ENCODE data around the gene HLA-DMA. TPM values are rescaled to one million over a fixed set of nuclear protein-coding genes. Genes with fewer than 3 reads are reported as not detected.

The HLA-DMA gene
- total and polyA plus RNA-seq, 2 of the 4 experiments (the other 2 are of a cell fraction) = 2.3 to 8.3 TPM

- intact Hi-C loops (cut with micrococcal nuclease) (no loop called here), dilution Hi-C loops (cut with HindIII; ENCODE audit: low sequenced_read_pairs, unreplicated experiment) (no loop called here), in situ Hi-C loops (cut with MboI; ENCODE audit: low sequenced_read_pairs) (no loop called here)
- Histone ChIP-seq H3K14ac (replicated peaks; ENCODE audit: low read depth, low read length) (no peak overlapping the region), H3K27me3 (ENCODE audit: control insufficient read depth, insufficient read depth, low read length) (no peaks in the 10 kb centered on the region), H4K20me1 (ENCODE audit: insufficient read depth, low read length) (no peaks in the 10 kb centered on the region), H3K4me3 (ENCODE audit: insufficient read depth, low read depth, low read length) (no peak overlapping the region), H4K5ac (ENCODE audit: low read depth, low read length) (no peak overlapping the region), H3K9me1 (ENCODE audit: insufficient read depth, low read length) (0 out of 2 replicates have a peak, but pooled peaks cover 3% of the 10 kb centered on the region), H2AFZ (replicated peaks; ENCODE audit: low read length, poor library complexity) (no peak overlapping the region), H4K8ac (ENCODE audit: low read depth in 2 of 2, low read length in 2 of 2) (no peak overlapping the region), H2BK120ac (ENCODE audit: low read depth, low read length) (no peak overlapping the region), H2BK15ac (ENCODE audit: low read depth, low read length) (no peak overlapping the region), H3K4ac (ENCODE audit: low read depth, low read length) (no peak overlapping the region), H2AK5ac (ENCODE audit: low read depth, low read length) (no peak overlapping the region), H3K56ac (ENCODE audit: extremely low read depth, insufficient read depth, low read length) (no peak overlapping the region), H3K18ac (ENCODE audit: low read depth, low read length) (no peak overlapping the region), H3K36me3 (ENCODE audit: control insufficient read depth, insufficient read depth, low read length) (peaks cover 5% of the 10 kb centered on the region), H3K9me3 (ENCODE audit: control insufficient read depth, insufficient read depth, low read length) (no peaks in the 10 kb centered on the region), H3K79me1 (ENCODE audit: low read depth in 1 of 2, low read length in 2 of 2) (peaks cover 6 to 7% of the 10 kb centered on the region in 2 experiments; a peak in 3 of 4 replicates), H3K27ac (ENCODE audit: insufficient read depth, low read length) (no peak overlapping the region), H3K4me1 (ENCODE audit: control insufficient read depth, insufficient read depth, low read length) (peaks cover 3% of the 10 kb centered on the region), H2AK9ac (replicated peaks; ENCODE audit: low read depth, low read length, poor library complexity) (no peak overlapping the region), H4K91ac (ENCODE audit: insufficient read depth, low read depth, low read length) (no peak overlapping the region), H3K4me2 (ENCODE audit: low read depth, low read length) (no peak overlapping the region), H2BK5ac (ENCODE audit: low read depth, low read length, poor library complexity, severe bottlenecking) (no peak overlapping the region), H2BK20ac (ENCODE audit: low read depth, low read length) (no peak overlapping the region), H3K9ac (ENCODE audit: low read depth, low read length) (no peak overlapping the region), H3K23ac (ENCODE audit: low read depth, low read length) (no peak overlapping the region)
- no peak for DNase-seq
- BruUV-seq (replicated peaks) = no TSS peak
- ChIA-PET POLR2A (ENCODE audit: unreplicated experiment) (interaction anchor here (0.8 kb wide), 1 partner anchor 49 kb away, joined by 3 read pairs; the partner anchor contains the start of gene HLA-DMA), CTCF (interaction anchor here (1.0 to 1.4 kb wide), 2 partner anchors 30 to 80 kb away, joined by 3 to 4 read pairs; no protein-coding TSS in a partner anchor)
- TF ChIP-seq CHD1 (IDR thresholded peaks at IDR 0.05; ENCODE audit: low read depth, low read length) (no peak), SMC3 (IDR thresholded peaks at IDR 0.05; ENCODE audit: low read depth, low read length) (no peak), BHLHE40 (IDR thresholded peaks at IDR 0.05; ENCODE audit: low read depth, low read length) (no peak), USF2 (IDR thresholded peaks at IDR 0.05; ENCODE audit: low read depth, low read length) (no peak), MXI1 (IDR thresholded peaks at IDR 0.05; ENCODE audit: borderline replicate concordance, low read depth, low read length) (no peak), RFX5 (IDR thresholded peaks at IDR 0.05; ENCODE audit: low read depth, low read length) (no peak), RCOR1 (IDR thresholded peaks at IDR 0.05; ENCODE audit: insufficient replicate concordance, low read length) (no peak), POLR2A (IDR thresholded peaks at IDR 0.05; ENCODE audit: low read depth, low read length) (no peak), FOS (IDR thresholded peaks at IDR 0.05; ENCODE audit: low read depth, low read length) (no peak), CEBPB (IDR thresholded peaks at IDR 0.05; ENCODE audit: low read depth, low read length) (no peak)
- TF ChIP-seq, protein P1, sequence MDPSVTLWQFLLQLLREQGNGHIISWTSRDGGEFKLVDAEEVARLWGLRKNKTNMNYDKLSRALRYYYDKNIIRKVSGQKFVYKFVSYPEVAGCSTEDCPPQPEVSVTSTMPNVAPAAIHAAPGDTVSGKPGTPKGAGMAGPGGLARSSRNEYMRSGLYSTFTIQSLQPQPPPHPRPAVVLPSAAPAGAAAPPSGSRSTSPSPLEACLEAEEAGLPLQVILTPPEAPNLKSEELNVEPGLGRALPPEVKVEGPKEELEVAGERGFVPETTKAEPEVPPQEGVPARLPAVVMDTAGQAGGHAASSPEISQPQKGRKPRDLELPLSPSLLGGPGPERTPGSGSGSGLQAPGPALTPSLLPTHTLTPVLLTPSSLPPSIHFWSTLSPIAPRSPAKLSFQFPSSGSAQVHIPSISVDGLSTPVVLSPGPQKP (IDR thresholded peaks at IDR 0.05; ENCODE audit: borderline replicate concordance, low read depth, low read length) = no peak
- no peak for ATAC-seq (ENCODE audit: low read depth)
Measured at GRCh38 chr6:32903952-32904351, 48.9 kb downstream of the HLA-DMA start.
